Measurements from ENCODE around the gene CDS2. TPM values are rescaled to one million over a fixed set of nuclear protein-coding genes. Genes with fewer than 3 reads are reported as not detected.

The CDS2 gene
- total and polyA plus RNA-seq, 2 of the 13 experiments (the other 11 are each of a cell fraction or from before 2014, with no cell fraction given): 81.3 to 153 TPM

- Histone ChIP-seq H3K9ac (ENCODE audit: insufficient read depth, low read depth, low read length) (no peak overlapping the region), H3K79me2 (ENCODE audit: insufficient read depth, low read length) (no peaks in the 10 kb centered on the region), H3K27ac (ENCODE audit: extremely low read length, insufficient read depth, low read length) (peak overlapping the region; percentile 48), H3K36me3 (replicated peaks in 1 of 2; ENCODE audit: control insufficient read depth in 1 of 2, insufficient read depth in 2 of 2, low read length in 2 of 2) (no peaks in the 10 kb centered on the region), H2AFZ (ENCODE audit: low read length) (no peak overlapping the region), H3K4me1 (ENCODE audit: insufficient read depth, low read length) (peaks cover 50% of the 10 kb centered on the region), H3K9me3 (ENCODE audit: low read length) (no peaks in the 10 kb centered on the region), H3K4me2 (ENCODE audit: low read depth, low read length) (no peak overlapping the region), H4K20me1 (ENCODE audit: insufficient read depth, low read length) (no peaks in the 10 kb centered on the region), H3K27me3 (ENCODE audit: control insufficient read depth in 1 of 2, insufficient read depth in 2 of 2, low read length in 2 of 2) (no peaks in the 10 kb centered on the region), H3K4me3 (replicated peaks in 1 of 3; ENCODE audit: insufficient read depth in 1 of 3, low read depth in 2 of 3, low read length in 3 of 3) (no peak overlapping the region)
- ChIA-PET CTCF (ENCODE audit: low intra/inter-chr PET ratio, low total read pairs) (no interaction called here), POLR2A (interaction anchor here (0.9 kb wide), 1 partner anchor 63 kb away, joined by 3 read pairs; no protein-coding TSS in a partner anchor)
- DNase-seq (ENCODE audit: low spot score): no peak
- no peak for TF ChIP-seq ISL2 (CRISPR knock-in tag; IDR thresholded peaks at IDR 0.05)
- TF ChIP-seq ZNF75D (CRISPR knock-in tag; IDR thresholded peaks at IDR 0.05; ENCODE audit: borderline replicate concordance): 0 out of 2 replicates have a peak, but pooled peaks have one; percentile 38
- no peak for TF ChIP-seq ZNF660 (CRISPR knock-in tag; IDR thresholded peaks at IDR 0.05; ENCODE audit: borderline replicate concordance, low read depth)
- TF ChIP-seq FIP1L1 (IDR thresholded peaks at IDR 0.05; ENCODE audit: borderline replicate concordance, insufficient read depth, low read depth, low read length): no peak
- TF ChIP-seq NCOA1 (CRISPR knock-in tag; IDR thresholded peaks at IDR 0.05): 0 out of 2 replicates have a peak, but pooled peaks have one; percentile 27
- TF ChIP-seq ZSCAN20 (CRISPR knock-in tag; IDR thresholded peaks at IDR 0.05; ENCODE audit: borderline replicate concordance): no peak
- TF ChIP-seq HMG20A (CRISPR knock-in tag; IDR thresholded peaks at IDR 0.05; ENCODE audit: borderline replicate concordance): no peak
- TF ChIP-seq CEBPZ (IDR thresholded peaks at IDR 0.05; ENCODE audit: low read length): no peak
- no peak for TF ChIP-seq HDAC6 (IDR thresholded peaks at IDR 0.05; ENCODE audit: low read depth, low read length)
- ATAC-seq: no peak
- FAIRE-seq: no peak
- in situ Hi-C loops (cut with HindIII; ENCODE audit: extremely low pct_ligation_motif_present, low pct_unique_long_range_greater_than_20kb): no loop called here
- BruUV-seq (replicated peaks): no TSS peak
- 79% methylated on average over 2 of the region's 2 CpGs for WGBS (ENCODE audit: low lambda C conversion rate)
- intact Hi-C loops (cut with micrococcal nuclease; ENCODE audit: unreplicated experiment): no loop called here
Measured at GRCh38 chr20:5212907-5213487, 86.2 kb downstream of the CDS2 start.

All from HepG2 (cell line).